Stimulated activated naive CD8-positive, alpha-beta T cell treated with anti-CD3 and anti-CD28 coated beads, Interleukin-15, amount 100 ng/mL, for 72 hours (primary cell): ENCODE data around the gene SCUBE1.
A peak's percentile ranks its signal among the peaks of the same experiment; 100 is the strongest.

ENCODE experiments used
- ATAC-seq: fragments of 150-1000 bp; cut with Tn5 transposase; 2 replicates; pipeline ENCODE4 v1.10.0; 2021; ENCODE audit warnings: mild to moderate bottlenecking, moderate library complexity
- DNase-seq, 2 donors: peaks; one replicate each; pipeline ENCODE4 v3.0.0; 2021 to 2022
- H3K27ac Mint-ChIP-seq, 2 donors: one replicate each; pipeline ENCODE4 v1.8.0; 2022; ENCODE audit warnings: mild to moderate bottlenecking in 2 of 2, mixed read lengths in 2 of 2, moderate library complexity in 2 of 2
- H3K27me3 Mint-ChIP-seq: one replicate; pipeline ENCODE4 v1.8.0; 2022; ENCODE audit warnings: mixed read lengths
- H3K4me1 Mint-ChIP-seq: one replicate; pipeline ENCODE4 v1.8.0; 2022; ENCODE audit warnings: mild to moderate bottlenecking, mixed read lengths
- H3K4me3 Mint-ChIP-seq, 2 donors: one replicate each; pipeline ENCODE4 v1.8.0; 2022; ENCODE audit warnings: mild to moderate bottlenecking in 2 of 2, mixed read lengths in 2 of 2, moderate library complexity in 1 of 2
- H3K9me3 Mint-ChIP-seq, 2 donors: one replicate each; pipeline ENCODE4 v1.8.0; 2022; ENCODE audit warnings: mixed read lengths in 2 of 2

SCUBE1 gene

GRCh38 chr22:43209523-43209890 is 133.7 kb downstream of the SCUBE1 start:
- no peak for ATAC-seq
- Mint-ChIP-seq H3K9me3 (no peaks in the 10 kb centered on the region), H3K27me3 (no peaks in the 10 kb centered on the region), H3K27ac (no peak overlapping the region), H3K4me3 (no peak overlapping the region), H3K4me1 (peaks cover 14% of the 10 kb centered on the region)
- DNase-seq, result no peak

GRCh38 chr22:43208703-43209522 is 134.3 kb downstream of the SCUBE1 start:
- no peak overlapping the region for H3K4me3 Mint-ChIP-seq
- H3K4me1 Mint-ChIP-seq, result peaks cover 14% of the 10 kb centered on the region
- H3K9me3 Mint-ChIP-seq, result no peaks in the 10 kb centered on the region
- H3K27ac Mint-ChIP-seq, result no peak overlapping the region
- ATAC-seq (no peak), DNase-seq (no peak)
- no peaks in the 10 kb centered on the region for H3K27me3 Mint-ChIP-seq

- H3K27ac Mint-ChIP-seq, result peak overlapping the region in 1 of 2 donors; percentile 72
- no peaks in the 10 kb centered on the region for H3K27me3 Mint-ChIP-seq
- DNase-seq (no peak), ATAC-seq (no peak)
- peaks cover 14% of the 10 kb centered on the region for H3K4me1 Mint-ChIP-seq
- no peaks in the 10 kb centered on the region for H3K9me3 Mint-ChIP-seq
- H3K4me3 Mint-ChIP-seq, result no peak overlapping the region
Measured at GRCh38 chr22:43207849-43208702, 135.1 kb downstream of the SCUBE1 start.

GRCh38 chr22:43207386-43207785 is 135.8 kb downstream of the SCUBE1 start:
- Mint-ChIP-seq H3K4me1 (peaks cover 14% of the 10 kb centered on the region), H3K4me3 (no peak overlapping the region), H3K9me3 (no peaks in the 10 kb centered on the region), H3K27ac (peak overlapping the region in 1 of 2 donors; percentile 29), H3K27me3 (no peaks in the 10 kb centered on the region)
- DNase-seq, result no peak
- no peak for ATAC-seq

DNA sequence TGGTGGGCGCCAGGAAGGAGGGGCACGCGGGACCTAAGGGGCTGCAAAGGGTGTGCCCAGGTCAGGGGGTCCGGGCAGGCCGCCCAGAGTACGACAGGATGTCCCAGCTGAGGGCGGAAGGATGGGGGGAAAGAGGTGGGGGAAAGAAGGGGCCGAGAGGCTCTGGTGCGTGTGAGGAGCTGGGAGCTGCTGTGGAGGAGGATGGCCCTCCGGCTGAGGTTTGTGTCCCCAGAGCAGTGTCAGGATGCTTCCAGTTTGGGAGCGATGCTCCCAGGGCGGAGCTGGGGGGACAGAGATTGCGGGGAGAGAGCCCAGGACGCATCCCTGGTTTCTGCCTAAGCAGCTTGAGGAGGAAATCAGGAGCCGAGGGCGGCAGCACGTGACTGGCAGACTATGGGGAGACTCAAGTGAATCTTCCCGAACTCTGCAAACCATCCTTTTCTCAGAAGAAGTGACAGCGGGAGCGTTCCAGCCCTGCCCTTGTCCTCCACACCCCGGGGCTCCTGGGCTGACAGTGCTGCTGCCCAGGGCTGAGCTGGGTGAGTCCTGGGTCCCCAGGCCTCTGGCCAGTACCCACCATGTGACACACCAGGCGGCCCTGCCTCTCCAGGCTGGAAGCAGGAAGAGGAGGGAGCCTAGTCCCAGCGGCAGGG is 136.5 kb downstream of the SCUBE1 start:
- DNase-seq, result no peak
- no peak for ATAC-seq
- Mint-ChIP-seq H3K9me3 (no peaks in the 10 kb centered on the region), H3K27ac (no peak overlapping the region), H3K4me3 (no peak overlapping the region), H3K27me3 (no peaks in the 10 kb centered on the region), H3K4me1 (peaks cover 14% of the 10 kb centered on the region)

GRCh38 chr22:43205748-43206508 is 137.2 kb downstream of the SCUBE1 start:
- Mint-ChIP-seq H3K9me3 (no peaks in the 10 kb centered on the region), H3K27me3 (no peaks in the 10 kb centered on the region), H3K4me1 (peaks cover 14% of the 10 kb centered on the region), H3K27ac (peak overlapping the region in 1 of 2 donors; percentile 61), H3K4me3 (no peak overlapping the region)
- no peak for DNase-seq
- ATAC-seq, result peak; percentile 53

DNA sequence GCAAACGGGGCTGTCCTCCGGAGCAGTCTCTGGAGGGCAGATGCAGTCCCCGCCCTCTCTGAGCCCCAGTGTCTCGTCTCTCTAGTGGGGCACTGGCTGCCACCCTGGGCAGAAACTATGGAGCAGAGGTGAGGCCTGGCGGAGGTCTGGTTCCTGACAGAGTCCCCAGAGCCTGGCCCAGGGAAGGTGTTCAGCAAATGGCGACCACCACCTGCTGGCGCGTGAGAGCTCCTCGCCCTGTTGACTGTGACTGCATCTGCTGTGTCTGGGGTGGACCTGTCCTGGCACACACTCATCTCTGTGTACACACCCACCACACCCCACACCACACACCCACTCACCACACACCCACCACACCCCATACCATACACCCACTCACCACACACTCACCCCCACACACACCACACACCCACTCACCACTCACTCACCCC is 137.9 kb downstream of the SCUBE1 start:
- peak; percentile 29 for ATAC-seq

GRCh38 chr22:43203471-43203981 is 139.6 kb downstream of the SCUBE1 start:
- Mint-ChIP-seq H3K27me3 (peaks cover 2% of the 10 kb centered on the region), H3K4me1 (peaks cover 14% of the 10 kb centered on the region), H3K9me3 (no peaks in the 10 kb centered on the region), H3K27ac (no peak overlapping the region), H3K4me3 (no peak overlapping the region)
- ATAC-seq (no peak), DNase-seq (no peak)

More for the DNA sequence above, 137.9 kb downstream of the SCUBE1 start:
- DNase-seq, result no peak
- Mint-ChIP-seq H3K9me3 (no peaks in the 10 kb centered on the region), H3K4me3 (no peak overlapping the region), H3K27ac (no peak overlapping the region), H3K4me1 (peaks cover 14% of the 10 kb centered on the region), H3K27me3 (no peaks in the 10 kb centered on the region)

- H3K4me3 Mint-ChIP-seq, result no peak overlapping the region
- no peak for DNase-seq
- ATAC-seq, result no peak
- H3K27me3 Mint-ChIP-seq, result peaks cover 9% of the 10 kb centered on the region
- H3K9me3 Mint-ChIP-seq, result no peaks in the 10 kb centered on the region
- peaks cover 14% of the 10 kb centered on the region for H3K4me1 Mint-ChIP-seq
- H3K27ac Mint-ChIP-seq, result no peak overlapping the region
Measured at GRCh38 chr22:43202756-43203410, 140.3 kb downstream of the SCUBE1 start.

DNA sequence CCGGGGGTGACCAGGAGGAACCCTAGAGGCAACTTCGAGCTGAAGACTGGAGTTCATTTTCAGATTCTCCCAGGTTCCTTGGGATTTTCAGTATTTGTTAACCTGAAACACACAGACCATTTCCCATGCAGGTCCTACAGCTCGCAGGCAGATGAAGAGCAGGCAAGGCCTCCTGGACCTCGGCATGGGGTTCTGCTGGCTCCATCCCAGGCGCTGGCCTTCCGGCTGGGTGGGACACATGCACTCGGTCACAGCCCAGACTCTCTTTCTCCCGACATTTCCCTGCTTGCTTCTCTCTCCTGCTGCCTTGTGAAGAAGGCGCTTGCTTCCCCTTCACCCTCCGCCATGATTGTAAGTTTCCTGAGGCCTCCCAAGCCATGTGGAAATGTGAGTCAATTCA is 140.8 kb downstream of the SCUBE1 start:
- DNase-seq, result no peak
- no peak overlapping the region for H3K4me3 Mint-ChIP-seq
- no peak for ATAC-seq
- no peaks in the 10 kb centered on the region for H3K9me3 Mint-ChIP-seq
- H3K27ac Mint-ChIP-seq, result no peak overlapping the region
- H3K27me3 Mint-ChIP-seq, result peaks cover 14% of the 10 kb centered on the region
- peaks cover 14% of the 10 kb centered on the region for H3K4me1 Mint-ChIP-seq

DNA sequence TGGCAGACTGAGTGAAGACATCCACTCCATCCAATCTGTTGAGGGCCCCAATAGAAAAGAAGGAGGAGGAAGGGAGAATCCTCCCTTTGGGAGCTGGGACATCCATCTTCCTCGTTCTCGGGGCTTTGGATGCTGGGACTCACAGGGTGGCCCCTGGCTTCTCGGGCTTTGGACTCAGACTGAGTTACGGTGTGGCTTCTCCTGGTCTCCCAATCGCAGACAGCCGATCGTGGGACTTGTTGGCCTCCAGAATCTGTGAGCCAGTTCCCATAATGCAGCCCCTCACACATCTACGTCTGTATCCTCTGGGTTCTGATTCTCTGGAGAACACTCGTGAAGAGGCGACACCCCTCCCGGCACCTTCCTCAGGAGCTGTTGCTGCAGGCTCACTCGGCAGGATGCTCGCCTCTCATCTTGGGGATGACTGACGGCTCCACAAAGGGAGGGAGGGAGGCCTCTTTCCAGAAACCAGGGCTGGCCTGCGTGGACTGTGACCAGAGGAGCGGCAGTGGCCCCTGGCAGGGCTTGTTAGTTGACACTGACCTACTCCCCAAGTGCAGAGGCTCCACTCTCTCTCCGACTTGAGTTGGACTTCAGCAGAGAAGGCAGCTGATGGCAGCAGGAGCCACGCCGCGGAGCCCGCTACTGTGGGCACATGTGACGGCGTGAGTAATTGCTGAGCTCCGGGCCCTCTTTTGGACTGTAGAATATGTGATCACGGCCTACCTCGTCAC is 141.5 kb downstream of the SCUBE1 start:
- no peaks in the 10 kb centered on the region for H3K9me3 Mint-ChIP-seq
- H3K4me1 Mint-ChIP-seq, result peaks cover 13% of the 10 kb centered on the region
- ATAC-seq (no peak), DNase-seq (no peak)
- H3K27ac Mint-ChIP-seq, result no peak overlapping the region
- no peak overlapping the region for H3K4me3 Mint-ChIP-seq
- peaks cover 14% of the 10 kb centered on the region for H3K27me3 Mint-ChIP-seq

- Mint-ChIP-seq H3K4me1 (peaks cover 5% of the 10 kb centered on the region), H3K27ac (no peak overlapping the region), H3K9me3 (no peaks in the 10 kb centered on the region), H3K4me3 (no peak overlapping the region), H3K27me3 (peaks cover 14% of the 10 kb centered on the region)
- ATAC-seq (no peak), DNase-seq (no peak)
Measured at GRCh38 chr22:43200555-43200954, 142.6 kb downstream of the SCUBE1 start.

- H3K4me3 Mint-ChIP-seq, result no peak overlapping the region
- ATAC-seq (no peak), DNase-seq (no peak)
- H3K4me1 Mint-ChIP-seq, result peaks cover under 1% of the 10 kb centered on the region
- no peaks in the 10 kb centered on the region for H3K9me3 Mint-ChIP-seq
- H3K27me3 Mint-ChIP-seq, result peaks cover 14% of the 10 kb centered on the region
- H3K27ac Mint-ChIP-seq, result no peak overlapping the region
Measured at GRCh38 chr22:43200031-43200430, 143.1 kb downstream of the SCUBE1 start.

DNA sequence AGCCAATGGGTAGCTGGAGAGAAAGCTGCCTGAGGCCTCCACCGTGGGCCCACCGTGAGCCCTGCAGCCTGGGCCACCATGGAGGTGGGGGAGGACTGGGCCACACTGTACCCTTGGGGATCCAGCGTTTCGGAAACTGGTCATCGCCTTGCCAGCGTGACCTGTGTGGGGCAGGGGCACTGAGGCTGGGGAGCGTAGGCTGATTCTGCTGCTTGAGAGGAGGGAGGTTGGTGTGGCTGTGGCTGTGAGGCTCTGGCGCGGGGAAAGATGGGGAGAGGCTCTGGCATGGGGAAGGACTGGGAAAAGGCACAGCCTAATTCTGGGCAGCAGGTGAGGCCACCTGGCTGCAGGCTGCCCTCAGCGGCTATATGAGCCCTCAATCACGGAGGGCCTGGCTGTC is 143.6 kb downstream of the SCUBE1 start:
- ATAC-seq, result no peak
- Mint-ChIP-seq H3K27ac (no peak overlapping the region), H3K9me3 (no peaks in the 10 kb centered on the region), H3K4me3 (no peak overlapping the region), H3K4me1 (no peaks in the 10 kb centered on the region), H3K27me3 (peaks cover 14% of the 10 kb centered on the region)
- DNase-seq, result no peak
